Fibroblast of lung (primary cell): ENCODE measurements around the gene CD79B. TPM values are rescaled to one million over a fixed set of nuclear protein-coding genes. Genes with fewer than 3 reads are reported as not detected.
"Not testable (repeated sequence)": the region's sequence is repeated elsewhere in the genome, so short reads cannot be mapped to it uniquely, and the experiment has no call there.

ENCODE experiments used
- DNase-seq, 2 donors: peaks; one replicate each; pipeline versions ENCODE4 v3.0.0 to v3.0.0-alpha.2; 2010; ENCODE audit warnings: low read depth in 2 of 2
- H2AFZ ChIP-seq: 2 replicates; pipeline ENCODE4 v1.5.1; 2012; ENCODE audit warnings: low read length, control low read depth, inconsistent platforms
- H3K27ac ChIP-seq: 2 replicates; pipeline ENCODE4 v1.5.1; 2011; ENCODE audit warnings: low read length, control low read depth; ENCODE audit not compliant: insufficient read depth
- H3K27me3 ChIP-seq: 2 replicates; pipeline ENCODE4 v1.5.1; 2011; ENCODE audit warnings: mild to moderate bottlenecking, low read length; ENCODE audit not compliant: control insufficient read depth, insufficient read depth
- H3K36me3 ChIP-seq: 2 replicates; pipeline ENCODE4 v1.5.1; 2011; ENCODE audit warnings: low read length; ENCODE audit not compliant: control insufficient read depth, insufficient read depth
- H3K4me1 ChIP-seq: 2 replicates; pipeline ENCODE4 v1.5.1; 2011; ENCODE audit warnings: low read length; ENCODE audit not compliant: control insufficient read depth, insufficient read depth; ENCODE audit errors: extremely low read depth
- H3K4me2 ChIP-seq: 2 replicates; pipeline ENCODE4 v1.5.1; 2011; ENCODE audit warnings: low read length, control low read depth; ENCODE audit not compliant: insufficient read depth; ENCODE audit errors: extremely low read depth
- H3K4me3 ChIP-seq, 4 experiments: fragments of 200-600 bp in 1 of 4; sonication (generic) in 1 of 4; replicated peaks in 1 of 4; 2 replicates each; pipeline ENCODE4 v1.5.1; 2011 to 2016; ENCODE audit warnings: low read length in 4 of 4, low read depth in 3 of 4, mild to moderate bottlenecking in 3 of 4, control low read depth in 2 of 4, inconsistent platforms in 1 of 4, mixed read lengths in 1 of 4; ENCODE audit not compliant: insufficient read depth in 1 of 4; ENCODE audit errors: control extremely low read depth in 1 of 4
- H3K79me2 ChIP-seq: 2 replicates; pipeline ENCODE4 v1.5.1; 2012; ENCODE audit warnings: mild to moderate bottlenecking, low read length, inconsistent platforms; ENCODE audit not compliant: control insufficient read depth, insufficient read depth
- H3K9ac ChIP-seq: 2 replicates; pipeline ENCODE4 v1.5.1; 2011; ENCODE audit warnings: mild to moderate bottlenecking, low read length, control low read depth; ENCODE audit not compliant: insufficient read depth
- H3K9me3 ChIP-seq: 2 replicates; pipeline ENCODE4 v1.5.1; 2012; ENCODE audit warnings: low read depth, low read length; ENCODE audit not compliant: control insufficient read depth, insufficient read depth
- H4K20me1 ChIP-seq: 2 replicates; pipeline ENCODE4 v1.5.1; 2011; ENCODE audit warnings: low read length; ENCODE audit not compliant: control insufficient read depth, insufficient read depth; ENCODE audit errors: extremely low read depth
- EZH2 ChIP-seq: IDR thresholded peaks from 2 replicates; pipeline ENCODE4 v1.5.1; 2012; ENCODE audit warnings: low read length, control low read depth, mild to moderate bottlenecking; ENCODE audit errors: missing control alignments
- polyA plus RNA-seq, 2 donors: library from polyadenylated mRNA; depleted of rRNA in 1 of 2; stranded (reverse) in 1 of 2; unstranded in 1 of 2; fragments of >200 nt; gene quantifications; 2 replicates each; pipeline ENCODE4 v1.2.1, GENCODE V29; 2011 to 2012; ENCODE audit warnings: missing spikeins in 1 of 2
- total RNA-seq: library from RNA; depleted of rRNA; stranded (reverse); fragments of >200 nt; gene quantifications from 2 replicates; pipeline ENCODE4 v1.2.1, GENCODE V29; 2014
- TF ChIP-seq, protein P1 (sequence below), 2 donors: IDR thresholded peaks in 1 of 2; conservative IDR thresholded peaks in 1 of 2; 1 replicate in 1 of 2; 2 replicates in 1 of 2; pipeline ENCODE4 v1.5.1; 2011 to 2012; ENCODE audit warnings: low read length in 2 of 2, control low read depth in 1 of 2, inconsistent platforms in 1 of 2, low read depth in 1 of 2, mild to moderate bottlenecking in 1 of 2

Gene CD79B
- total and polyA plus RNA-seq, 2 donors (not counting 1 experiment from before 2014, with no cell fraction given): 0.17 to 0.72 TPM

DNA sequence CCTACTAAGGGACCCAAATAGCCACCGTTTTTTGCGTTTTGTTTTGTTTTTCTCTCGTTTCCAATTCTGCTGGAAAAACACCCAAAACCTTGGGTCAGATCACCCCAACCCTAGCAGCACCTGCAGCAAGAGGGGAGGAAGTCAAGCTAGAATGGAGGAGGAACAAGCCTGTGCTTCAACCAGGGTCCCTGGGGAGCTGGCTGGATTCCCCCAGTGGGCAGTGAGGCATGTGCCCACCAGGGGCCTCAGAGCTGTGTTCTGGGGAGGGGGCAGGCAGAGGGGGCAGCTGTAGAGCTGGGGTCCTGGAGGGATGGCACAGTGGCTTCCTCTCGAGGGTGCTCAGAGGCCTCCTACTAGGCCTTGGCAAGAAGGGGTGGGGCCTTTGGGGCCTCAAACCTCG lies 6.5 kb downstream of the CD79B start:
- no peak for TF ChIP-seq EZH2
- TF ChIP-seq, protein P1, sequence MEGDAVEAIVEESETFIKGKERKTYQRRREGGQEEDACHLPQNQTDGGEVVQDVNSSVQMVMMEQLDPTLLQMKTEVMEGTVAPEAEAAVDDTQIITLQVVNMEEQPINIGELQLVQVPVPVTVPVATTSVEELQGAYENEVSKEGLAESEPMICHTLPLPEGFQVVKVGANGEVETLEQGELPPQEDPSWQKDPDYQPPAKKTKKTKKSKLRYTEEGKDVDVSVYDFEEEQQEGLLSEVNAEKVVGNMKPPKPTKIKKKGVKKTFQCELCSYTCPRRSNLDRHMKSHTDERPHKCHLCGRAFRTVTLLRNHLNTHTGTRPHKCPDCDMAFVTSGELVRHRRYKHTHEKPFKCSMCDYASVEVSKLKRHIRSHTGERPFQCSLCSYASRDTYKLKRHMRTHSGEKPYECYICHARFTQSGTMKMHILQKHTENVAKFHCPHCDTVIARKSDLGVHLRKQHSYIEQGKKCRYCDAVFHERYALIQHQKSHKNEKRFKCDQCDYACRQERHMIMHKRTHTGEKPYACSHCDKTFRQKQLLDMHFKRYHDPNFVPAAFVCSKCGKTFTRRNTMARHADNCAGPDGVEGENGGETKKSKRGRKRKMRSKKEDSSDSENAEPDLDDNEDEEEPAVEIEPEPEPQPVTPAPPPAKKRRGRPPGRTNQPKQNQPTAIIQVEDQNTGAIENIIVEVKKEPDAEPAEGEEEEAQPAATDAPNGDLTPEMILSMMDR (conservative IDR thresholded peaks at IDR 0.05 in 1 of 2, IDR thresholded peaks at IDR 0.05 in 1 of 2; ENCODE audit: low read depth in 1 of 2, low read length in 2 of 2): no peak
- no peak for DNase-seq

DNA sequence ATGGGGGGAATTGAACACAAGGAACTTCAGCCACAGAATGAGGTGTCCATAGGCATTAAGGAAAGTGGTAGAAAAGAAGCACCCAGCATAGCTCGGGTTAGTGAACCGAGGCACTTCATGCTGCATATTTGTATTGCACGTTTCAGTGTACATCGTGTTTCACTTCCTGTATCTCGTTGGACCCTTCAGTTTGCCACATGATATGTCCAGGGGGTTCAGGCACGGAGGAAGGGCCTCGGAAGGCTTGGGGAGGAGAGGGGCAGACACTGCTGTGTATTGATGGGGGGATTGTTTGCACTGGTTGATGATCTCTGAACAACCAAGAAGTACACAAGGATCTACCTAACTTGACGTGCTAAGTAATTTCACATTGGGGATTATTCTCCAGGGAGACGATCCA lies 9.7 kb downstream of the CD79B start:
- not testable (repeated sequence) for H3K36me3 ChIP-seq, H3K4me3 ChIP-seq, H3K9me3 ChIP-seq, H3K4me1 ChIP-seq, H2AFZ ChIP-seq, H3K79me2 ChIP-seq, H3K9ac ChIP-seq, H3K27ac ChIP-seq, DNase-seq, H3K4me2 ChIP-seq, H3K27me3 ChIP-seq, H4K20me1 ChIP-seq

More for the DNA sequence above, 6.5 kb downstream of the CD79B start:
- H3K4me2 ChIP-seq: no peak overlapping the region
- peaks cover 6% of the 10 kb centered on the region for H3K27me3 ChIP-seq
- no peaks in the 10 kb centered on the region for H4K20me1 ChIP-seq
- H3K4me1 ChIP-seq: no peaks in the 10 kb centered on the region
- no peaks in the 10 kb centered on the region for H3K9me3 ChIP-seq
- no peak overlapping the region for H3K9ac ChIP-seq
- no peak overlapping the region for H2AFZ ChIP-seq
- no peaks in the 10 kb centered on the region for H3K36me3 ChIP-seq
- no peak overlapping the region for H3K4me3 ChIP-seq
- no peaks in the 10 kb centered on the region for H3K79me2 ChIP-seq
- H3K27ac ChIP-seq: no peak overlapping the region

DNA sequence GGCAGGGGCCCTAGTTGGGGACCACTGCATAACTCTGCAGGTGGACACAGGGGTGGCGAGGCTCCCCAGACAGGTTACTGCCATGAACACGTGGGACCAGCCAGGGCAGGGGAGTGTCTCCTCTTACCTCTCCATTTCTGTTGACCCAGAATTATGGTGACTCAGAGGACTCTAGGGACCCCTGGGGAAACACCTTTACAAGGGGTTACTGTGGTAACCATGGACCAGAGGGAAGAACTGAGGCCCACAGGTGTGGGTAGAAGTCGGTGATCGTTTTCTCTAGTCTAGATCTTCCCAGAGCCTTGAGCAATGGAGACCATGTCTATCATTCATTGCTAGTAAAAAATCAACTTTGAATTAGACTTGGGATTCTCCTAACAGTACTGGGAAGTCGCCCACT lies 11.4 kb downstream of the CD79B start:
- not testable (repeated sequence) for H4K20me1 ChIP-seq, DNase-seq, H3K36me3 ChIP-seq, H3K27me3 ChIP-seq, H3K9ac ChIP-seq, H2AFZ ChIP-seq, H3K4me3 ChIP-seq, H3K4me2 ChIP-seq, H3K27ac ChIP-seq, H3K4me1 ChIP-seq, H3K79me2 ChIP-seq, H3K9me3 ChIP-seq

DNA sequence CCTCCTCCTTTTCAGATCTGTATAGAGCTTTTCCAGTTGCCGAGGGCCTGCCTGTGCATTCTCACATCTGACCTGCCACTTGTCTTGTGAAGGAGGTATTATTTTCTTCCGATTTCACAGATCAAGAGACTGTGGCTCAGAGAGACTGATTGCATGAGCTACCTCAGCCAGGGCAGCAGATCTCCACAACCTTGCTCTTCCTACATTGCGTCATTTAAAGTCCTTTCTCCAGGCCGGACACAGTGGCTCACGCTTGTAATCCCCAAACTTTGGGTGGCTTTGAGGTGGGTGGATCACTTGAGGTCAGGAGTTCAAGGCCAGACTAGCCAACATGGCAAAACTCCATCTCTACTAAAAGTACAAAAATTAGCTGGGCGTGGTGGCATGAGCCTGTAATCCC lies 12.1 kb downstream of the CD79B start:
- not testable (repeated sequence) for H3K79me2 ChIP-seq, H3K4me1 ChIP-seq, H3K4me2 ChIP-seq, H3K4me3 ChIP-seq, H3K27ac ChIP-seq, H3K36me3 ChIP-seq, H4K20me1 ChIP-seq, H3K9me3 ChIP-seq, H3K9ac ChIP-seq, H3K27me3 ChIP-seq, H2AFZ ChIP-seq, DNase-seq
